ENCODE measurements around the gene PCDHA8. TPM values are rescaled to one million over a fixed set of nuclear protein-coding genes. Genes with fewer than 3 reads are reported as not detected.

PCDHA8 gene
- total RNA-seq, 1 donor from 2014 or later = 0.52 TPM

Other genes with a start within 250 kb of the PCDHA8 start
- gene CD14, start 208.0 kb upstream of the PCDHA8 start, total RNA-seq = 39.7 TPM
- gene TMCO6, start 201.7 kb upstream of the PCDHA8 start, total RNA-seq = 2.6 TPM
- gene NDUFA2, start 193.6 kb upstream of the PCDHA8 start, total RNA-seq = 42.8 TPM
- gene IK, start 193.4 kb upstream of the PCDHA8 start, total RNA-seq = 60.5 TPM
- 9.4 TPM for gene WDR55, start 176.3 kb upstream of the PCDHA8 start, total RNA-seq
- gene DND1, start 167.6 kb upstream of the PCDHA8 start, total RNA-seq = not detected
- 40.2 TPM for gene HARS1, start 149.8 kb upstream of the PCDHA8 start, total RNA-seq
- 15.7 TPM for gene HARS2, start 149.7 kb upstream of the PCDHA8 start, total RNA-seq
- gene ZMAT2, start 140.7 kb upstream of the PCDHA8 start, total RNA-seq = 33.4 TPM
- gene PCDHA1, start 55.0 kb upstream of the PCDHA8 start, total RNA-seq = not detected
- gene PCDHA2, start 46.3 kb upstream of the PCDHA8 start, total RNA-seq = under 0.01 TPM
- gene PCDHA3, start 40.1 kb upstream of the PCDHA8 start, total RNA-seq = not detected
- 0.52 TPM for gene PCDHA4, start 34.1 kb upstream of the PCDHA8 start, total RNA-seq
- not detected for gene PCDHA5, start 19.6 kb upstream of the PCDHA8 start, total RNA-seq
- under 0.01 TPM for gene PCDHA6, start 13.2 kb upstream of the PCDHA8 start, total RNA-seq
- gene PCDHA7, start 6.9 kb upstream of the PCDHA8 start, total RNA-seq = 0.52 TPM
- gene PCDHA9, start 7.2 kb downstream of the PCDHA8 start, total RNA-seq = 0.52 TPM
- under 0.01 TPM for gene PCDHA10, start 14.7 kb downstream of the PCDHA8 start, total RNA-seq
- gene PCDHA11, start 27.8 kb downstream of the PCDHA8 start, total RNA-seq = under 0.01 TPM
- gene PCDHA12, start 34.1 kb downstream of the PCDHA8 start, total RNA-seq = not detected
- gene PCDHA13, start 40.9 kb downstream of the PCDHA8 start, total RNA-seq = under 0.01 TPM
- gene PCDHAC1, start 85.1 kb downstream of the PCDHA8 start, total RNA-seq = 0.52 TPM
- 2.1 TPM for gene PCDHAC2, start 125.3 kb downstream of the PCDHA8 start, total RNA-seq
- gene PCDHB1, start 210.2 kb downstream of the PCDHA8 start, total RNA-seq = not detected

All from skeletal muscle tissue (tissue), 1 donor.